Measurements from ENCODE around the gene CORO6.
A peak's percentile ranks its signal among the peaks of the same experiment; 100 is the strongest.

Gene CORO6

GRCh38 chr17:29577001-29577370, 45.7 kb downstream of the CORO6 start:
- DNase-seq (ENCODE audit: low spot score) = no peak

GRCh38 chr17:29576214-29577000, 46.3 kb downstream of the CORO6 start:
- DNase-seq (ENCODE audit: low spot score) = no peak

GRCh38 chr17:29575511-29576213, 47.0 kb downstream of the CORO6 start:
- DNase-seq (ENCODE audit: low spot score) = no peak

- peak; percentile 96 for DNase-seq (ENCODE audit: low spot score)
These were observed 47.8 kb downstream of the CORO6 start for GRCh38 chr17:29574732-29575510.

GRCh38 chr17:29573871-29574731, 48.6 kb downstream of the CORO6 start:
- DNase-seq (ENCODE audit: low spot score) = no peak

GRCh38 chr17:29573558-29573869, 49.2 kb downstream of the CORO6 start:
- no peak for DNase-seq (ENCODE audit: low spot score)

- peak; percentile 63 for DNase-seq (ENCODE audit: low spot score)
These were observed 49.8 kb downstream of the CORO6 start for GRCh38 chr17:29572691-29573557.

- no peak for DNase-seq (ENCODE audit: low spot score)
These were observed 50.6 kb downstream of the CORO6 start for GRCh38 chr17:29571883-29572681.

GRCh38 chr17:29571486-29571882, 51.2 kb downstream of the CORO6 start:
- DNase-seq (ENCODE audit: low spot score) = no peak

GRCh38 chr17:29570521-29570920, 52.2 kb downstream of the CORO6 start:
- no peak for DNase-seq (ENCODE audit: low spot score)

- DNase-seq (ENCODE audit: low spot score) = no peak
These were observed 53.3 kb downstream of the CORO6 start for GRCh38 chr17:29569245-29569950.

GRCh38 chr17:29568331-29569244, 54.1 kb downstream of the CORO6 start, which contains the start of gene TP53I13:
TP53I13 (plus strand) TSS chr17:29568701; CDS start chr17:29568759, 58 bp downstream.
- DNase-seq (ENCODE audit: low spot score) = peak; percentile 95

- DNase-seq (ENCODE audit: low spot score) = peak; percentile 92
These were observed 55.0 kb downstream of the CORO6 start for GRCh38 chr17:29567554-29568330.

GRCh38 chr17:29567304-29567553, 55.5 kb downstream of the CORO6 start:
- DNase-seq (ENCODE audit: low spot score) = no peak

GRCh38 chr17:29566473-29567303, 56.0 kb downstream of the CORO6 start, which contains the start of gene ABHD15:
ABHD15 (minus strand) TSS chr17:29567037; CDS start chr17:29566966, 71 bp downstream.
- DNase-seq (ENCODE audit: low spot score) = peak; percentile 94

- DNase-seq (ENCODE audit: low spot score) = peak; percentile 72
These were observed 56.9 kb downstream of the CORO6 start for GRCh38 chr17:29565643-29566472.
